IMR-90 (cell line): ENCODE measurements around the gene RAB1B. TPM values are rescaled to one million over a fixed set of nuclear protein-coding genes. Genes with fewer than 3 reads are reported as not detected.
A peak's percentile ranks its signal among the peaks of the same experiment; 100 is the strongest.

Experiments used
- ATAC-seq: fragments of 200-7000 bp; cut with Tn5 transposase; 2 replicates; pipeline ENCODE4 v1.9.1; 2020; ENCODE audit warnings: low read depth, mild to moderate bottlenecking, moderate library complexity
- BruUV-seq: library from RNA; stranded (reverse); fragments of 400-500 nt; replicated peaks from 2 replicates; lab custom pipeline; 2021; lab: Mats Ljungman, UMichigan
- CTCF ChIA-PET: fragments of 300-600 bp; formaldehyde crosslinking; extraction: SDS; loops from one replicate; lab custom pipeline; 2021; ENCODE audit warnings: antibody characterized with exemption; lab: Yijun Ruan, JAX
- POLR2A ChIA-PET: fragments of 300-600 bp; sonication (Branson Sonifier 250); formaldehyde crosslinking; loops from one replicate; lab custom pipeline; 2022; ENCODE audit warnings: antibody characterized with exemption; ENCODE audit not compliant: unreplicated experiment; lab: Charles Lee
- DNase-seq: peaks from one replicate; pipeline ENCODE4 v3.0.0; 2013
- H2AFZ ChIP-seq: replicated peaks from 2 replicates; pipeline ENCODE3; 2013; ENCODE audit warnings: low read length, mild to moderate bottlenecking; ENCODE audit not compliant: poor library complexity
- H2AK5ac ChIP-seq: 2 replicates; pipeline ENCODE4 v1.6.1; 2013; ENCODE audit warnings: low read depth, low read length, inconsistent platforms
- H2AK9ac ChIP-seq: replicated peaks from 2 replicates; pipeline ENCODE3; 2013; ENCODE audit warnings: mild to moderate bottlenecking, low read depth, low read length, moderate library complexity; ENCODE audit not compliant: poor library complexity
- H2BK120ac ChIP-seq: 2 replicates; pipeline ENCODE4 v1.6.1; 2013; ENCODE audit warnings: low read depth, low read length, inconsistent platforms
- H2BK15ac ChIP-seq: 3 replicates; pipeline ENCODE4 v1.6.1; 2013; ENCODE audit warnings: low read depth, low read length, inconsistent platforms
- H2BK20ac ChIP-seq: 2 replicates; pipeline ENCODE4 v1.6.1; 2013; ENCODE audit warnings: low read depth, mild to moderate bottlenecking, inconsistent platforms, low read length, moderate library complexity
- H2BK5ac ChIP-seq: 2 replicates; pipeline ENCODE4 v1.6.1; 2013; ENCODE audit warnings: mild to moderate bottlenecking, low read depth, low read length, inconsistent platforms; ENCODE audit not compliant: poor library complexity, severe bottlenecking
- H3K14ac ChIP-seq: replicated peaks from 2 replicates; pipeline ENCODE4 v1.6.1; 2013; ENCODE audit warnings: low read depth, low read length, inconsistent platforms
- H3K18ac ChIP-seq: 2 replicates; pipeline ENCODE4 v1.6.1; 2013; ENCODE audit warnings: low read depth, low read length, control low read depth
- H3K23ac ChIP-seq: 2 replicates; pipeline ENCODE4 v1.6.1; 2013; ENCODE audit warnings: low read depth, low read length, inconsistent platforms
- H3K27ac ChIP-seq: 2 replicates; pipeline ENCODE4 v1.5.1; 2013; ENCODE audit warnings: mild to moderate bottlenecking, control low read depth, low read length; ENCODE audit not compliant: insufficient read depth
- H3K27me3 ChIP-seq: 2 replicates; pipeline ENCODE4 v1.6.1; 2013; ENCODE audit warnings: low read length; ENCODE audit not compliant: control insufficient read depth, insufficient read depth
- H3K36me3 ChIP-seq: 2 replicates; pipeline ENCODE4 v1.6.1; 2013; ENCODE audit warnings: low read length, mixed read lengths; ENCODE audit not compliant: control insufficient read depth, insufficient read depth
- H3K4ac ChIP-seq: 2 replicates; pipeline ENCODE4 v1.6.1; 2013; ENCODE audit warnings: low read depth, low read length, inconsistent platforms
- H3K4me1 ChIP-seq: 2 replicates; pipeline ENCODE4 v1.6.1; 2013; ENCODE audit warnings: low read length, mixed read lengths; ENCODE audit not compliant: control insufficient read depth, insufficient read depth
- H3K4me2 ChIP-seq: 2 replicates; pipeline ENCODE4 v1.6.1; 2013; ENCODE audit warnings: low read depth, mild to moderate bottlenecking, control low read depth, low read length, moderate library complexity
- H3K4me3 ChIP-seq: 2 replicates; pipeline ENCODE4 v1.5.1; 2013; ENCODE audit warnings: low read depth, mild to moderate bottlenecking, control low read depth, low read length, moderate library complexity; ENCODE audit not compliant: insufficient read depth
- H3K56ac ChIP-seq: 2 replicates; pipeline ENCODE4 v1.6.1; 2013; ENCODE audit warnings: low read length, inconsistent platforms; ENCODE audit not compliant: insufficient read depth; ENCODE audit errors: extremely low read depth
- H3K79me1 ChIP-seq, 2 experiments: 2 replicates each; pipeline ENCODE4 v1.6.1; 2013; ENCODE audit warnings: low read length in 2 of 2, inconsistent platforms in 1 of 2, low read depth in 1 of 2
- H3K9ac ChIP-seq: 2 replicates; pipeline ENCODE4 v1.6.1; 2013; ENCODE audit warnings: low read depth, low read length, control low read depth
- H3K9me1 ChIP-seq: 2 replicates; pipeline ENCODE4 v1.6.1; 2013; ENCODE audit warnings: low read length, inconsistent platforms; ENCODE audit not compliant: insufficient read depth
- H3K9me3 ChIP-seq: 2 replicates; pipeline ENCODE4 v1.6.1; 2013; ENCODE audit warnings: low read length; ENCODE audit not compliant: control insufficient read depth, insufficient read depth
- H4K20me1 ChIP-seq: 2 replicates; pipeline ENCODE4 v1.6.1; 2013; ENCODE audit warnings: low read length, inconsistent platforms; ENCODE audit not compliant: insufficient read depth
- H4K5ac ChIP-seq: 2 replicates; pipeline ENCODE4 v1.6.1; 2013; ENCODE audit warnings: mild to moderate bottlenecking, low read depth, low read length, control low read depth
- H4K8ac ChIP-seq, 2 experiments: 2 replicates each; pipeline ENCODE4 v1.6.1; 2013; ENCODE audit warnings: low read depth in 2 of 2, low read length in 2 of 2, control low read depth in 1 of 2, inconsistent platforms in 1 of 2
- H4K91ac ChIP-seq: 2 replicates; pipeline ENCODE4 v1.6.1; 2013; ENCODE audit warnings: low read depth, low read length, inconsistent platforms; ENCODE audit not compliant: insufficient read depth
- CHD1 ChIP-seq: IDR thresholded peaks from 2 replicates; pipeline ENCODE4 v1.6.1; 2012; ENCODE audit warnings: low read depth, low read length, improper control_type of control experiment
- MAZ ChIP-seq: IDR thresholded peaks from 2 replicates; pipeline ENCODE4 v1.6.1; 2012; ENCODE audit warnings: low read depth, mild to moderate bottlenecking, low read length, improper control_type of control experiment, moderate library complexity, borderline replicate concordance
- NFE2L2 ChIP-seq: fragments of 150-350 bp; IDR thresholded peaks from 2 replicates; pipeline ENCODE4 v1.6.1; 2016; ENCODE audit warnings: low read depth, mild to moderate bottlenecking, low read length
- POLR2A ChIP-seq: IDR thresholded peaks from 2 replicates; pipeline ENCODE4 v1.6.1; 2012; ENCODE audit warnings: mild to moderate bottlenecking, low read depth, low read length
- WGBS, 2 experiments: methylation state at CpG; one replicate each; pipeline versions ENCODE4 v1.1.5 to v1.1.7; 2013; ENCODE audit warnings: missing lambda C conversion rate in 2 of 2; ENCODE audit not compliant: insufficient read length in 1 of 2; ENCODE audit errors: extremely low coverage in 2 of 2; 5-methylcytosine and 5-hydroxymethylcytosine counted together
- dilution Hi-C: fragments of 300-500 bp; cut with HindIII; formaldehyde crosslinking; loops from one replicate; pipeline ENCODE4 v1.14.3; 2018; ENCODE audit warnings: low sequenced_read_pairs; ENCODE audit not compliant: unreplicated experiment
- in situ Hi-C: fragments of 300-500 bp; cut with MboI; formaldehyde crosslinking; loops from 3 replicates; pipeline ENCODE4 v1.14.3; 2019; ENCODE audit warnings: low sequenced_read_pairs, inconsistent platforms, mixed read lengths
- intact Hi-C: fragments of 100-400 bp; cut with micrococcal nuclease; formaldehyde crosslinking; loops from 2 replicates; pipeline ENCODE4 v1.10.0; 2022
- polyA plus RNA-seq, 3 experiments: library from polyadenylated mRNA; depleted of rRNA; stranded (reverse); fragments of >200 nt; gene quantifications; 2 replicates each; pipeline ENCODE4 v1.2.3, GENCODE V29; 2012; ENCODE audit warnings: low replicate concordance in 1 of 3
- total RNA-seq: library from RNA; depleted of rRNA; stranded (reverse); fragments of >200 nt; gene quantifications from 2 replicates; pipeline ENCODE4 v1.2.3, GENCODE V29; 2012

RAB1B gene
- total and polyA plus RNA-seq, 2 of the 4 experiments (the other 2 are of a cell fraction), result 83.7 to 248 TPM

DNA sequence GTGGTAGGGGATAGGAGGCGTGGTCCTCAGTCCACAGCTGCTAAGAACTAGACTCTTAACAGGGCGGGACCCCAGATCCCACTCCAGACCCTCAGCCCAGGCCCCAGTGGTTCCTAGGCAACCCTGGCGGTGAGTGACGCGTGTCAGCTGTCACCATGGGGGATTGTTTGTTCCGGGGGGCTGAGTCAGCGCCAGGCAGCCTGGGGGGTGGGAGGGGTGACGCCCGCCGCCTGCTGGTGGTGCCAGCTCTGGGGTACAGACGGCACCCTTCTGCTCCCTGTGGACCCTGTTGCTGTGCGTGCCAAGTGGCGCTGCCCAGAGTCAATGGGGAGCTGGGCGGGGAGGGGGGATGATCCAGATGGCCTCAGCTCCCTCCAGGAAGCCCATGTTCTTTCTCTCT, 12.0 kb downstream of the RAB1B start:
- Histone ChIP-seq H2AK9ac (peak overlapping the region; percentile 65), H2AK5ac (no peak overlapping the region), H2BK20ac (no peak overlapping the region), H2BK120ac (no peak overlapping the region), H3K4me1 (peaks cover 5% of the 10 kb centered on the region; the same call in 1 of the 2 replicates), H3K18ac (no peak overlapping the region), H4K5ac (no peak overlapping the region), H3K9ac (no peak overlapping the region), H3K79me1 (peaks cover 0 to 14% of the 10 kb centered on the region in 2 experiments; a peak in 3 of 4 replicates), H3K27ac (no peak overlapping the region), H3K27me3 (no peaks in the 10 kb centered on the region; the same call in 1 of the 2 replicates), H2BK5ac (no peak overlapping the region), H3K4me3 (no peak overlapping the region), H3K9me3 (no peaks in the 10 kb centered on the region), H2BK15ac (no peak overlapping the region), H3K4ac (no peak overlapping the region), H3K36me3 (peaks cover 19% of the 10 kb centered on the region), H3K23ac (no peak overlapping the region), H2AFZ (no peak overlapping the region), H4K8ac (no peak overlapping the region), H3K9me1 (peaks cover 6% of the 10 kb centered on the region; the same call in 1 of the 2 replicates), H4K91ac (no peak overlapping the region), H3K14ac (no peak overlapping the region), H3K4me2 (no peak overlapping the region), H3K56ac (no peak overlapping the region), H4K20me1 (peaks cover 29% of the 10 kb centered on the region)
- dilution Hi-C loops (no loop called here), intact Hi-C loops (no loop called here), in situ Hi-C loops (no loop called here)
- TF ChIP-seq NFE2L2, result no peak
- TF ChIP-seq CHD1, result no peak
- TF ChIP-seq MAZ, result 0 out of 2 replicates have a peak, but pooled peaks have one; percentile 13
- no peak for TF ChIP-seq POLR2A
- ChIA-PET POLR2A (interaction anchor here (0.5 to 0.8 kb wide), 2 partner anchors 9 kb away, joined by 3 to 6 read pairs; partner anchors contain the start of gene YIF1A), CTCF (no interaction called here)
- DNase-seq (no peak), ATAC-seq (no peak)
- no TSS peak for BruUV-seq
- 58% methylated on average over 4 of the region's 14 CpGs; no CpG with 5 or more reads in 1 of the 2 experiments for WGBS, 2 experiments
